Liver (tissue), 3 donors: Measurements from ENCODE around the gene LIPC.

Experiments
- EGR1 ChIP-seq, 2 donors: IDR thresholded peaks; 2 replicates each; pipeline ENCODE4 v1.6.1; 2016 to 2018; ENCODE audit warnings: antibody characterized with exemption in 2 of 2, low read depth in 2 of 2
- FOXA1 ChIP-seq: IDR thresholded peaks from 2 replicates; pipeline ENCODE4 v1.6.1; 2016; ENCODE audit warnings: antibody characterized with exemption
- GABPA ChIP-seq, 2 donors: IDR thresholded peaks in 1 of 2; conservative IDR thresholded peaks in 1 of 2; 2 replicates each; pipeline ENCODE4 v1.6.1; 2016; ENCODE audit warnings: antibody characterized with exemption in 2 of 2, mild to moderate bottlenecking in 1 of 2, moderate library complexity in 1 of 2
- HNF4G ChIP-seq: IDR thresholded peaks from 2 replicates; pipeline ENCODE4 v1.6.1; 2016; ENCODE audit warnings: antibody characterized with exemption
- JUND ChIP-seq, 2 donors: IDR thresholded peaks; 2 replicates each; pipeline ENCODE4 v1.6.1; 2016; ENCODE audit warnings: antibody characterized with exemption in 2 of 2
- RAD21 ChIP-seq, 2 donors: IDR thresholded peaks; 2 replicates each; pipeline ENCODE4 v1.6.1; 2016; ENCODE audit warnings: antibody characterized with exemption in 2 of 2, mild to moderate bottlenecking in 2 of 2
- YY1 ChIP-seq: IDR thresholded peaks from 2 replicates; pipeline ENCODE4 v1.6.1; 2016; ENCODE audit warnings: antibody characterized with exemption, mild to moderate bottlenecking
- TF ChIP-seq, protein P1 (sequence below): fragments of 150-350 bp; IDR thresholded peaks from 2 replicates; pipeline ENCODE4 v1.5.1; 2017; ENCODE audit warnings: improper control_type of control experiment, low read depth, low read length; ENCODE audit not compliant: missing input control
- TF ChIP-seq, protein P2 (sequence below): IDR thresholded peaks from 2 replicates; pipeline ENCODE4 v1.6.1; 2016; ENCODE audit warnings: antibody characterized with exemption
- donor health status: healthy.
- donor health status: healthy.

DNA sequence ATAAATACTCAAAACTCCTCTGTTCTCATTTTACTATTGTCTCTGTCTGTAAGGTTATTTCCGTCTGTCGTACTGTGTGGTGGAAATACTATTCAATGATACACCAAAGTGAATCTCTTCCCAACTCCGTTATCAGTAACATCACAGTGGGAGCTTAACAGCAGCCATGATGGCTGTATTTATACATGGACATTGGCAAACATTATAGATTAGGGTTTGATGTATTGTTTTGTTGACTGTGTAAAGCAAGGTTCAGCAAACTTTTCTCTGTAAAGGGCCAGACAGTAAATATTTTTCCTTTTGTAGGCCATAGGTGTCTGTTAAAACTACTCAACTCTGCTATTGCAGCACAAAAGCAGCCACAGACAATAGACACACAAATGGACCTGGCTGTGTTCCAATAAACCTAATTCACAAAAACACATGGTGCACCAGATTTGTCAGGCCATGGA, 23.2 kb downstream of the LIPC start:
- TF ChIP-seq, protein P1, sequence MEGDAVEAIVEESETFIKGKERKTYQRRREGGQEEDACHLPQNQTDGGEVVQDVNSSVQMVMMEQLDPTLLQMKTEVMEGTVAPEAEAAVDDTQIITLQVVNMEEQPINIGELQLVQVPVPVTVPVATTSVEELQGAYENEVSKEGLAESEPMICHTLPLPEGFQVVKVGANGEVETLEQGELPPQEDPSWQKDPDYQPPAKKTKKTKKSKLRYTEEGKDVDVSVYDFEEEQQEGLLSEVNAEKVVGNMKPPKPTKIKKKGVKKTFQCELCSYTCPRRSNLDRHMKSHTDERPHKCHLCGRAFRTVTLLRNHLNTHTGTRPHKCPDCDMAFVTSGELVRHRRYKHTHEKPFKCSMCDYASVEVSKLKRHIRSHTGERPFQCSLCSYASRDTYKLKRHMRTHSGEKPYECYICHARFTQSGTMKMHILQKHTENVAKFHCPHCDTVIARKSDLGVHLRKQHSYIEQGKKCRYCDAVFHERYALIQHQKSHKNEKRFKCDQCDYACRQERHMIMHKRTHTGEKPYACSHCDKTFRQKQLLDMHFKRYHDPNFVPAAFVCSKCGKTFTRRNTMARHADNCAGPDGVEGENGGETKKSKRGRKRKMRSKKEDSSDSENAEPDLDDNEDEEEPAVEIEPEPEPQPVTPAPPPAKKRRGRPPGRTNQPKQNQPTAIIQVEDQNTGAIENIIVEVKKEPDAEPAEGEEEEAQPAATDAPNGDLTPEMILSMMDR = no peak
- no peak for TF ChIP-seq YY1
- TF ChIP-seq JUND (IDR thresholded peaks at IDR 0.05) = no peak
- TF ChIP-seq, protein P2, sequence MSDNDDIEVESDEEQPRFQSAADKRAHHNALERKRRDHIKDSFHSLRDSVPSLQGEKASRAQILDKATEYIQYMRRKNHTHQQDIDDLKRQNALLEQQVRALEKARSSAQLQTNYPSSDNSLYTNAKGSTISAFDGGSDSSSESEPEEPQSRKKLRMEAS = no peak
- TF ChIP-seq GABPA (IDR thresholded peaks at IDR 0.05 in 1 of 2, conservative IDR thresholded peaks at IDR 0.05 in 1 of 2) = no peak
- no peak for TF ChIP-seq FOXA1
- TF ChIP-seq RAD21 (IDR thresholded peaks at IDR 0.05) = no peak
- TF ChIP-seq EGR1 (IDR thresholded peaks at IDR 0.05; ENCODE audit: low read depth in 2 of 2) = no peak
- no peak for TF ChIP-seq HNF4G
